CD4-positive, alpha-beta T cell (primary cell): ENCODE measurements around the gene YY1. TPM values are rescaled to one million over a fixed set of nuclear protein-coding genes. Genes with fewer than 3 reads are reported as not detected.
"Not testable (repeated sequence)": the region's sequence is repeated elsewhere in the genome, so short reads cannot be mapped to it uniquely, and the experiment has no call there.

Experiments
- ATAC-seq: fragments of 200-7000 bp; cut with Tn5 transposase; one replicate; pipeline ENCODE4 v1.10.0; 2022; ENCODE audit warnings: mild to moderate bottlenecking; ENCODE audit not compliant: poor library complexity
- CTCF ChIA-PET: fragments of 350-600 bp; sonication (Branson Sonifier 250); formaldehyde crosslinking; loops from one replicate; lab custom pipeline; 2021; ENCODE audit warnings: antibody characterized with exemption, inconsistent platforms; lab: Charles Lee
- POLR2A ChIA-PET: fragments of 350-600 bp; sonication (Branson Sonifier 250); formaldehyde crosslinking; loops from one replicate; lab custom pipeline; 2021; ENCODE audit warnings: antibody characterized with exemption, inconsistent platforms; lab: Charles Lee
- DNase-seq, 14 experiments: peaks; one replicate each; pipeline ENCODE4 v3.0.0-alpha.2; 2013 to 2020; ENCODE audit warnings: mixed read lengths in 2 of 14
- H3K27ac ChIP-seq, 2 donors: one replicate each; pipeline versions ENCODE4 v1.5.1 to v1.7.0; 2013; ENCODE audit warnings: low read length in 2 of 2, low read depth in 1 of 2, mild to moderate bottlenecking in 1 of 2
- H3K27me3 ChIP-seq, 2 experiments: 1 replicate in 1 of 2; 2 replicates in 1 of 2; pipeline versions ENCODE4 v1.6.1 to v1.7.0; 2013; ENCODE audit warnings: low read length in 2 of 2, control low read depth in 1 of 2, mild to moderate bottlenecking in 1 of 2, moderate library complexity in 1 of 2; ENCODE audit not compliant: insufficient read depth in 2 of 2, control insufficient read depth in 1 of 2
- H3K36me3 ChIP-seq: one replicate; pipeline ENCODE4 v1.6.1; 2013; ENCODE audit warnings: low read length, control low read depth; ENCODE audit not compliant: insufficient read depth
- H3K4me1 ChIP-seq: one replicate; pipeline ENCODE4 v1.6.1; 2013; ENCODE audit warnings: low read length, control low read depth; ENCODE audit not compliant: insufficient read depth
- H3K4me3 ChIP-seq: one replicate; pipeline ENCODE4 v1.5.1; 2013; ENCODE audit warnings: mild to moderate bottlenecking, low read length, moderate library complexity
- H3K9me3 ChIP-seq, 2 experiments: 1 replicate in 1 of 2; 2 replicates in 1 of 2; pipeline versions ENCODE4 v1.6.1 to v1.7.0; 2013; ENCODE audit warnings: low read length in 2 of 2, mild to moderate bottlenecking in 2 of 2, control low read depth in 1 of 2, moderate library complexity in 1 of 2; ENCODE audit not compliant: control insufficient read depth in 1 of 2, insufficient read depth in 1 of 2
- H3K27ac Mint-ChIP-seq: one replicate; pipeline ENCODE4 v1.8.0; 2020; ENCODE audit warnings: mixed read lengths
- H3K27me3 Mint-ChIP-seq: one replicate; pipeline ENCODE4 v1.8.0; 2021; ENCODE audit warnings: mixed read lengths
- H3K36me3 Mint-ChIP-seq: one replicate; pipeline ENCODE4 v1.8.0; 2021; ENCODE audit warnings: low read depth, mixed read lengths
- H3K4me1 Mint-ChIP-seq: one replicate; pipeline ENCODE4 v1.8.0; 2021; ENCODE audit warnings: low read depth, mixed read lengths
- H3K4me3 Mint-ChIP-seq: one replicate; pipeline ENCODE4 v1.8.0; 2020; ENCODE audit warnings: mild to moderate bottlenecking, mixed read lengths
- H3K9me3 Mint-ChIP-seq: one replicate; pipeline ENCODE4 v1.8.0; 2020; ENCODE audit warnings: mixed read lengths
- CTCF ChIP-seq: fragments of 200-600 bp; IDR thresholded peaks from one replicate; pipeline ENCODE4 v1.8.0; 2022; ENCODE audit warnings: antibody characterized with exemption, mild to moderate bottlenecking
- intact Hi-C, 2 experiments: fragments of 100-400 bp; cut with DNase I in 1 of 2; cut with micrococcal nuclease in 1 of 2; formaldehyde crosslinking; loops; one replicate each; pipeline versions ENCODE4 v1.15.1 to v1.9.0; 2023 to 2025; cut with DNase I, micrococcal nuclease
- total RNA-seq, 174 experiments: library from RNA in 2 of 174; stranded (reverse) in 2 of 174; gene quantifications; one replicate each; pipeline ENCODE4 v1.2.3 and lab custom pipeline; 2021 to 2026

YY1 gene
- total RNA-seq, 2 experiments from 2014 or later: 68.9 to 70.4 TPM

GRCh38 chr14:100203962-100204834, 34.7 kb upstream of the YY1 start:
- no peaks in the 10 kb centered on the region for H3K9me3 Mint-ChIP-seq
- H3K36me3 Mint-ChIP-seq: no peaks in the 10 kb centered on the region
- no peaks in the 10 kb centered on the region for H3K27me3 Mint-ChIP-seq
- intact Hi-C loops: no loop called here
- ATAC-seq (no peak), DNase-seq (no peak)
- TF ChIP-seq CTCF: no peak
- H3K4me1 Mint-ChIP-seq: no peaks in the 10 kb centered on the region
- Histone ChIP-seq H3K4me1 (no peaks in the 10 kb centered on the region), H3K4me3 (no peak overlapping the region), H3K27ac (no peak overlapping the region), H3K36me3 (no peaks in the 10 kb centered on the region), H3K27me3 (no peaks in the 10 kb centered on the region), H3K9me3 (no peaks in the 10 kb centered on the region)
- CTCF ChIA-PET: interaction anchor here (1.4 kb wide), 1 partner anchor 257 kb away, joined by 6 read pairs; no protein-coding TSS in a partner anchor
- H3K27ac Mint-ChIP-seq: no peak overlapping the region
- no peak overlapping the region for H3K4me3 Mint-ChIP-seq
- POLR2A ChIA-PET: interaction anchor here (1.2 to 1.9 kb wide), 3 partner anchors 9 to 20 kb away, joined by 3 to 6 read pairs (median 5); no protein-coding TSS in a partner anchor

- H3K4me3 Mint-ChIP-seq, H3K4me3 ChIP-seq, H3K27me3 Mint-ChIP-seq, ATAC-seq, H3K9me3 Mint-ChIP-seq, H3K36me3 ChIP-seq, H3K27ac Mint-ChIP-seq, H3K27ac ChIP-seq, intact Hi-C loops, DNase-seq, H3K9me3 ChIP-seq, H3K4me1 ChIP-seq, H3K36me3 Mint-ChIP-seq, H3K4me1 Mint-ChIP-seq, H3K27me3 ChIP-seq: not testable (repeated sequence)
- ChIA-PET POLR2A (interaction anchor here (1.2 to 1.9 kb wide), 3 partner anchors 9 to 19 kb away, joined by 3 to 6 read pairs (median 5); no protein-coding TSS in a partner anchor), CTCF (interaction anchor here (1.4 kb wide), 1 partner anchor 258 kb away, joined by 6 read pairs; no protein-coding TSS in a partner anchor)
These were observed 34.1 kb upstream of the YY1 start for GRCh38 chr14:100204835-100205167.

- H3K9me3 ChIP-seq, intact Hi-C loops, H3K27ac ChIP-seq, H3K4me3 Mint-ChIP-seq, DNase-seq, H3K27ac Mint-ChIP-seq, H3K4me3 ChIP-seq, H3K27me3 ChIP-seq, H3K36me3 Mint-ChIP-seq, ATAC-seq, H3K4me1 ChIP-seq, H3K36me3 ChIP-seq, H3K27me3 Mint-ChIP-seq, CTCF ChIA-PET, H3K9me3 Mint-ChIP-seq, H3K4me1 Mint-ChIP-seq: not testable (repeated sequence)
- POLR2A ChIA-PET: interaction anchor here (1.0 kb wide), 1 partner anchor 14 kb away, joined by 3 read pairs; no protein-coding TSS in a partner anchor
These were observed 31.4 kb upstream of the YY1 start for GRCh38 chr14:100207588-100207987.

GRCh38 chr14:100208136-100208535, 30.8 kb upstream of the YY1 start:
- H3K36me3 Mint-ChIP-seq, POLR2A ChIA-PET, DNase-seq, H3K27ac Mint-ChIP-seq, H3K4me3 ChIP-seq, H3K27me3 ChIP-seq, H3K36me3 ChIP-seq, H3K4me1 Mint-ChIP-seq, intact Hi-C loops, ATAC-seq, CTCF ChIA-PET, H3K9me3 ChIP-seq, H3K27me3 Mint-ChIP-seq, H3K27ac ChIP-seq, H3K9me3 Mint-ChIP-seq, H3K4me3 Mint-ChIP-seq: not testable (repeated sequence)
- H3K4me1 ChIP-seq: peaks cover 11% of the 10 kb centered on the region
